Fibroblast of peridontal ligament (primary cell): ENCODE results near the gene AGAP9.
"Not testable (repeated sequence)": the region's sequence is repeated elsewhere in the genome, so short reads cannot be mapped to it uniquely, and the experiment has no call there.

Experiments
- DNase-seq: peaks from one replicate; pipeline ENCODE4 v3.0.0-alpha.2; 2010; ENCODE audit errors: extremely low read depth

AGAP9 gene

DNA sequence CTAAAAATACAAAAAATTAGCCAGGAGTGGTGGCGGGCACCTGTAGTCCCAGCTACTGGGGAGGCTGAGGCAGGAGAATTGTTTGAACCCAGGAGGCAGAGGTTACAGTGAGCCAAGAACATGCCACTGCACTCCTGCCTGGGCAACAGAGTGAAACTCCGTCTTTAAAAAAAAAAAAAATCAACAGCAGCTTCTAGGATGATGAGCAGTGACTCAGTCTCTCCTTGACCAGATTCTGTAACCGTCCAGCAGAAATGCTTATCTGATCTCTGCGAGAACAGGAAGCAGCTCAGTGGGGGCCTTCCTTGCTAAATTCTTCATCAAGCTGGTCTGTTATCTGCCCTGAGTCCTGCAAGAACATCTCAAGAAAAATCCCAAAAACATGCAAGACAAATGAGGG is 37.5 kb downstream of the AGAP9 start:
- peak; percentile 7 for DNase-seq

DNA sequence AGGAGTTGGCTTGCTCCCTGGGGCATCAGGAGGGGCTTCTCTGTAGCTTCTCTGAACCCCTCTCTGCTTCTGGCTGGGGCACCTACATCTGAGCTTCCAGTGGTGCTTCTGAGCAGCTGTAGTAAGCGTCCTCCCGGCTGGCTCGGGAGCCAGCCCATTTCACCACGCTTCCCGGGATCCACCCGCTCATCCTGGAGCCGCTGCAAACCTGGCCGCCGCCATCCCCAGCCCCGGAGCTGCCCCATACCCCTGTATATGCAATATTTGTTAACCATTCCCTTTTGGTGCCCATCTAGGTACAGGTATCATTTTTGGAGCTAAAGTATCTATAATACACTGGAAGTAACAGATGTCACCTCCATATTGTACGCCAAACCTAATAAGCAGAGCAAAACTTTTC is 38.7 kb downstream of the AGAP9 start:
- not testable (repeated sequence) for DNase-seq

GRCh38 chr10:47483923-47484322 is 39.5 kb downstream of the AGAP9 start, which contains the start of gene ANXA8:
ANXA8 (minus strand) TSS chr10:47484115; CDS start chr10:47483933, 182 bp downstream.
- not testable (repeated sequence) for DNase-seq

- DNase-seq: not testable (repeated sequence)
Measured at GRCh38 chr10:47482367-47482766, 41.1 kb downstream of the AGAP9 start.

GRCh38 chr10:47481768-47482181 is 41.7 kb downstream of the AGAP9 start:
- DNase-seq: not testable (repeated sequence)

GRCh38 chr10:47481182-47481766 is 42.2 kb downstream of the AGAP9 start:
- DNase-seq: not testable (repeated sequence)

- not testable (repeated sequence) for DNase-seq
Measured at GRCh38 chr10:47480133-47480532, 43.3 kb downstream of the AGAP9 start.

DNA sequence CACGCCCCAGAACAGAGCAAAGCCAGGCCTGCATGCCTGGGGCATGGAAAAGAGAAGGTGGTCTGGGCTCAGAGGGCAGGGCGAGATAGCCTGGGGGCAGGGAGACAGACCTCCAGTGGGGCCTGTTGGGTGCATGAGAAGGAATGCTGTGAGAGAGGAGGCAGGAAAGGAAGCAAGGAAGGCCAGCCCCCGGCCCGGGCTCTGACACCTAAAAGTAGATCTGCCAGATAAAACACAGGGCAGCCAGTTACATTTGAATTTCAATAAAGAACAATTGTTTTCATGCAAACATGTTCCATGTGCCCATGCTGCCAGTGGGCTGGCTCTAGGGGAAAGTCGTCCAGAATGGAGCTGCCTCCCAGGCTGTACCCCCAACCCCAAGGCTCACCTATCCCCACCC is 45.3 kb downstream of the AGAP9 start:
- DNase-seq: not testable (repeated sequence)

- DNase-seq: not testable (repeated sequence)
Measured at GRCh38 chr10:47477078-47477477, 46.4 kb downstream of the AGAP9 start.

GRCh38 chr10:47475101-47475500 is 48.3 kb downstream of the AGAP9 start:
- DNase-seq: not testable (repeated sequence)

DNA sequence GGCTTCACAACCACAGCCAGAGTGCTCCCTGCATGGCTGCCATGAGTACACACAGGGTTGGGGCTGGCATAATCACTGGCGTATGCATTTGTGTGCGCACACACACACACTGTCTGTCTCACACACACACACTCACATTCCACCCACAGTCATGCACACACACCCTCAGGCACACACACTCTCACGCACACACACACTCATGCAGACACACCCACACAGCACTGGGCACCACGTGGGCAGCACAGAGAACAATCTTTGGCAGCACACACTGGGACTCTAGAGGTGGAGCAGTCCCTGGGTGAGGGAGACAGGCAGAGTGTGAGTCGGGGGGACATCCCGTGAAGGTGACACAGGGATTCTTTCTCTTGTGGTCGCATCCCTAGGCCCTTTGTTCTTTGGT is 49.9 kb downstream of the AGAP9 start:
- not testable (repeated sequence) for DNase-seq

- not testable (repeated sequence) for DNase-seq
Measured at GRCh38 chr10:47472647-47473046, 50.8 kb downstream of the AGAP9 start.

- DNase-seq: not testable (repeated sequence)
Measured at GRCh38 chr10:47472072-47472471, 51.4 kb downstream of the AGAP9 start.

DNA sequence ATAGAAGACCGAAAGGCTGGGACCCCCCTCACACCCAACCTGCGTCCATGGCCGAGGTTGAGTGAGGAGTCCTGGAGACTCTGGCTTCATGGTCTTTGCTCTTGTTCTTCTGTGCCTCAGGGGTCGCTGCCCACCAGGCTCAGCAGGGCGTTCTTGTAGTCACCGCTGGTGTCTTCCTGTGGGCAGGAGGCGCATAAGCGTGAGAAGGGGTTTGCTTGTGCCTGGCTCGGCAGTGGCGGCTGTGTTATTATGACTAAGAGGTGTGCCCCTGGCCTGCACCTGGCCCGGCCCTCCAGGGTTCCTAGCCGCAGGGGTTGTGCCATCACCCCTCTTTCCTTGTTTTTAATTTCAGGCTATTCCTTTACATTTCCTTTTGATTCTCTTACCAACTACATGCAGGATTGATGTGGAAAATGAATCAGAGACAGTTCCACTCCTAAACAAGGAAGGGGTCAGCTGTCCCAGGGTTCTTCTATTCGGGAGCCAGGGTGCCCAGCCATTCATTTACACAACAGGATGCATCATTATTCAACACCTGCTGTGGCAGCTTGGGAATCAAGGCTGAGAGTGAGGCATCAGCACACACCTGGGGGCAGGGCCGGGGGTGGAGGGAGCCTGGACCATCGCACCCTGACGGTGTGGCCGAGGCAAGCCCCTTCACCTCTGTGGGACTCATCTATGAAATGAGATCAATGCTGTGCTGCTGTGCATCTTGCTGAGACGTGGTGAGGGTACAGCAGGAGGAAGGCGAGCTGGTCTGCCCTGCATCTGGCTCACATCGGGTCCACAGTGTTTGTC is 54.5 kb downstream of the AGAP9 start:
- not testable (repeated sequence) for DNase-seq

DNA sequence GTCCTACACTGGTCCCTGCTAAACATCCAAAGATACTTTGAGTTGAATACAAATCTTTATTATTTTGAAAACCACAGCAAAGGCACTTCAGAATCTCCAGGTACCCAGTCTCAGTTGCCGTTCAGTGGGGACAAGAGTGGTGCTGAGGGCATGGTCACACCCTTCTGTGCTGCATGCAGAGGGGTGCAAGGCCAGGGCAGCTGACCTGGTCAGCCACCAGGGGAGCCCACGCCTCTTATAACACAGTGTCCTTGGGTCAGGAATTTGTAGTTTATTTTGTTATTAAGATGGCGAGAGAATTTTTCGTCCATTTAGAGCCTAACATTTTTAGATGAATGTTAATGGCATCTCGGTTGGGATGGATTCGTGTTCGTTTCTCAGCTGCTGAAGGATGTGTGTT is 55.5 kb downstream of the AGAP9 start:
- DNase-seq: not testable (repeated sequence)

- DNase-seq: not testable (repeated sequence)
Measured at GRCh38 chr10:47467458-47467857, 56.0 kb downstream of the AGAP9 start.

- DNase-seq: not testable (repeated sequence)
Measured at GRCh38 chr10:47465216-47465917, 58.1 kb downstream of the AGAP9 start.

- not testable (repeated sequence) for DNase-seq
Measured at GRCh38 chr10:47462577-47463358, 60.7 kb downstream of the AGAP9 start.

- DNase-seq: peak; percentile 61
Measured at GRCh38 chr10:47461261-47461687, 62.2 kb downstream of the AGAP9 start.

GRCh38 chr10:47458466-47459154 is 64.8 kb downstream of the AGAP9 start:
- peak; percentile 55 for DNase-seq

GRCh38 chr10:47457826-47458225 is 65.6 kb downstream of the AGAP9 start:
- no peak for DNase-seq
